Ovary (tissue), 3 donors: ENCODE data around the gene CRKL.

ENCODE experiments used
- POLR2A ChIP-seq: fragments of 450-650 bp; IDR thresholded peaks from one replicate; pipeline ENCODE4 v1.6.1; 2017; ENCODE audit warnings: antibody characterized with exemption, mild to moderate bottlenecking, moderate library complexity
- TF ChIP-seq, protein P1 (sequence below), 3 donors: fragments of 450-650 bp in 2 of 3; fragments of 200-600 bp in 1 of 3; IDR thresholded peaks; one replicate each; pipeline versions ENCODE4 v1.5.1 to v1.8.0; 2016 to 2022; ENCODE audit warnings: antibody characterized with exemption in 3 of 3, mild to moderate bottlenecking in 1 of 3
- donor health status: DM: no; HTN: no; CAD: no.

DNA sequence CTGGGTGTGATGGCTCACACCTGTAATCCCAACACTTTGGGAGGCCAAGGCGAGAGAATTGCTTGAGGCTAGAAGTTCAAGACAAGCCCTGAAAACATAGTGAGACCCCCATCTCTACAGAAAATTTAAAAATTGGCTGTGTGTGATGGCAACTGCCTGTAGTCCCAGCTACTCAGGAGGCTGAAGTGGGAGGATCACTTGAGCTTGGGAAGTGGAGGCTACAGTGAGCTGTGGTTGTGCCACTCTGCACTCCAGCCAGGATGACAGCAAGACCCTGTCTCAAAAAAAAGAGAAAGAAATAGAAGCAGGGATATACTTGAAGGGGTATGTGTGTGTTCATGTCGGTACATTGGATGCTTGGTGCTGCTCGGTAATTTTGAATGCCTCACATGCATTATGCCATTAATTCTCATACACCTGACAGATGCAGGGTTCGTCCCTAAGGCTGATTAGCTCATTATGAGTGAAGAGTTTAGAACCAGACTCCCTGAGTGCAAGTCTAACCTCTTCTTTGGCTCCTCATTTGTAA, 14.0 kb downstream of the CRKL start:
- TF ChIP-seq POLR2A: no peak
- TF ChIP-seq, protein P1, sequence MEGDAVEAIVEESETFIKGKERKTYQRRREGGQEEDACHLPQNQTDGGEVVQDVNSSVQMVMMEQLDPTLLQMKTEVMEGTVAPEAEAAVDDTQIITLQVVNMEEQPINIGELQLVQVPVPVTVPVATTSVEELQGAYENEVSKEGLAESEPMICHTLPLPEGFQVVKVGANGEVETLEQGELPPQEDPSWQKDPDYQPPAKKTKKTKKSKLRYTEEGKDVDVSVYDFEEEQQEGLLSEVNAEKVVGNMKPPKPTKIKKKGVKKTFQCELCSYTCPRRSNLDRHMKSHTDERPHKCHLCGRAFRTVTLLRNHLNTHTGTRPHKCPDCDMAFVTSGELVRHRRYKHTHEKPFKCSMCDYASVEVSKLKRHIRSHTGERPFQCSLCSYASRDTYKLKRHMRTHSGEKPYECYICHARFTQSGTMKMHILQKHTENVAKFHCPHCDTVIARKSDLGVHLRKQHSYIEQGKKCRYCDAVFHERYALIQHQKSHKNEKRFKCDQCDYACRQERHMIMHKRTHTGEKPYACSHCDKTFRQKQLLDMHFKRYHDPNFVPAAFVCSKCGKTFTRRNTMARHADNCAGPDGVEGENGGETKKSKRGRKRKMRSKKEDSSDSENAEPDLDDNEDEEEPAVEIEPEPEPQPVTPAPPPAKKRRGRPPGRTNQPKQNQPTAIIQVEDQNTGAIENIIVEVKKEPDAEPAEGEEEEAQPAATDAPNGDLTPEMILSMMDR (IDR thresholded peaks at IDR 0.05): no peak
